HG02798 (cell line): ENCODE measurements around the gene OR8D2.

Experiments used
- ATAC-seq: cut with Tn5 transposase; IDR thresholded peaks from one replicate; pipeline ENCODE4 v1.9.1; 2021; ENCODE audit warnings: mild to moderate bottlenecking; ENCODE audit not compliant: unreplicated experiment, poor library complexity

OR8D2 gene

GRCh38 chr11:124320097-124320496 is at the start of gene OR8D2:
Gene OR8D2 (minus strand): TSS chr11:124320197. CDS start chr11:124320197, 0 bp downstream.
- no peak for ATAC-seq

- no peak for ATAC-seq
These were observed 39.6 kb upstream of the OR8D2 start for GRCh38 chr11:124359566-124359965.

- no peak for ATAC-seq
These were observed 26.4 kb upstream of the OR8D2 start for GRCh38 chr11:124346311-124346955.

GRCh38 chr11:124344346-124344745 is 24.3 kb upstream of the OR8D2 start:
- ATAC-seq = no peak

GRCh38 chr11:124340142-124340447 is 20.1 kb upstream of the OR8D2 start:
- no peak for ATAC-seq

- ATAC-seq = no peak
These were observed 19.6 kb upstream of the OR8D2 start for GRCh38 chr11:124339396-124340141.

- ATAC-seq = no peak
These were observed 11.9 kb upstream of the OR8D2 start for GRCh38 chr11:124331873-124332272.

- no peak for ATAC-seq
These were observed 9.9 kb upstream of the OR8D2 start for GRCh38 chr11:124329787-124330478.

- ATAC-seq = no peak
These were observed 7.8 kb upstream of the OR8D2 start for GRCh38 chr11:124327775-124328174.

GRCh38 chr11:124322356-124322755 is 2.4 kb upstream of the OR8D2 start:
- ATAC-seq = no peak

- ATAC-seq = no peak
These were observed 4.9 kb downstream of the OR8D2 start for GRCh38 chr11:124315052-124315451.

GRCh38 chr11:124313849-124314248 is 6.1 kb downstream of the OR8D2 start, which contains the start of gene OR8D1:
Gene OR8D1 (minus strand): TSS chr11:124313949. CDS start chr11:124310766, 3,183 bp downstream.
- ATAC-seq = no peak

GRCh38 chr11:124313131-124313530 is 6.9 kb downstream of the OR8D2 start:
- no peak for ATAC-seq

- ATAC-seq = no peak
These were observed 8.3 kb downstream of the OR8D2 start for GRCh38 chr11:124311670-124312069.

GRCh38 chr11:124311269-124311668 is 8.7 kb downstream of the OR8D2 start:
- no peak for ATAC-seq

- no peak for ATAC-seq
These were observed 9.3 kb downstream of the OR8D2 start for GRCh38 chr11:124310721-124311120.

GRCh38 chr11:124307093-124307492 is 12.9 kb downstream of the OR8D2 start:
- ATAC-seq = no peak

- ATAC-seq = no peak
These were observed 17.5 kb downstream of the OR8D2 start for GRCh38 chr11:124302347-124303125.

- ATAC-seq = no peak
These were observed 18.4 kb downstream of the OR8D2 start for GRCh38 chr11:124301548-124301947.

- ATAC-seq = no peak
These were observed 22.1 kb downstream of the OR8D2 start for GRCh38 chr11:124297921-124298320.

GRCh38 chr11:124296016-124296415 is 24.0 kb downstream of the OR8D2 start:
- no peak for ATAC-seq
